PC-9 (cell line): Measurements from ENCODE around the gene KLHDC1. TPM values are rescaled to one million over a fixed set of nuclear protein-coding genes. Genes with fewer than 3 reads are reported as not detected.
"Not testable (repeated sequence)": the region's sequence is repeated elsewhere in the genome, so short reads cannot be mapped to it uniquely, and the experiment has no call there.

Source experiments
- BruUV-seq: library from RNA; stranded (reverse); fragments of 400-500 nt; replicated peaks from 2 replicates; lab custom pipeline; 2021; lab: Mats Ljungman, UMichigan
- CTCF ChIA-PET: fragments of 300-600 bp; sonication (Branson Sonifier 250); formaldehyde crosslinking; loops from one replicate; lab custom pipeline; 2022; ENCODE audit warnings: antibody characterized with exemption; lab: Charles Lee
- POLR2A ChIA-PET: fragments of 300-600 bp; sonication (Branson Sonifier 250); formaldehyde crosslinking; loops from one replicate; lab custom pipeline; 2022; ENCODE audit warnings: antibody characterized with exemption; ENCODE audit not compliant: unreplicated experiment; lab: Charles Lee
- DNase-seq, 2 experiments: peaks; one replicate each; pipeline versions ENCODE4 v3.0.0 to v3.0.0-alpha.2; 2015 to 2022; ENCODE audit warnings: mixed read lengths in 1 of 2
- H2AFZ ChIP-seq: fragments of 200-600 bp; sonication (generic); 2 replicates; pipeline ENCODE4 v1.8.1; 2017; ENCODE audit warnings: antibody characterized with exemption
- H3F3A ChIP-seq: fragments of 200-600 bp; sonication (generic); 2 replicates; pipeline ENCODE4 v1.8.1; 2017; ENCODE audit warnings: antibody characterized with exemption, mild to moderate bottlenecking, low read depth; ENCODE audit not compliant: insufficient read depth
- H3K27ac ChIP-seq: fragments of 200-600 bp; sonication (generic); 2 replicates; pipeline ENCODE4 v1.6.1; 2016; ENCODE audit warnings: mixed run types
- H3K27me3 ChIP-seq: fragments of 200-600 bp; sonication (generic); 2 replicates; pipeline ENCODE4 v1.6.1; 2016; ENCODE audit warnings: low read depth, mixed run types; ENCODE audit not compliant: insufficient read depth
- H3K36me3 ChIP-seq: fragments of 200-600 bp; sonication (generic); 2 replicates; pipeline ENCODE4 v1.6.1; 2016; ENCODE audit warnings: low read depth, mixed run types
- H3K4me1 ChIP-seq: fragments of 200-600 bp; sonication (generic); replicated peaks from 2 replicates; pipeline ENCODE4 v1.6.1; 2016; ENCODE audit warnings: mixed run types; ENCODE audit not compliant: insufficient read depth
- H3K4me2 ChIP-seq: fragments of 200-600 bp; sonication (generic); 2 replicates; pipeline ENCODE4 v1.6.1; 2017; ENCODE audit warnings: mixed run types
- H3K4me3 ChIP-seq: fragments of 200-600 bp; sonication (generic); 2 replicates; pipeline ENCODE4 v1.6.1; 2016; ENCODE audit warnings: mixed run types
- H3K79me2 ChIP-seq: fragments of 200-600 bp; sonication (generic); 2 replicates; pipeline ENCODE4 v1.6.1; 2017; ENCODE audit warnings: low read depth, mixed run types
- H3K9me2 ChIP-seq: fragments of 200-600 bp; sonication (generic); 2 replicates; pipeline ENCODE4 v1.8.1; 2017; ENCODE audit warnings: mild to moderate bottlenecking; ENCODE audit not compliant: insufficient read depth
- H3K9me3 ChIP-seq: fragments of 200-600 bp; sonication (generic); 2 replicates; pipeline ENCODE4 v1.8.1; 2016; ENCODE audit warnings: low read depth; ENCODE audit not compliant: insufficient read depth
- H4K20me1 ChIP-seq: fragments of 200-600 bp; sonication (generic); 2 replicates; pipeline ENCODE4 v1.8.1; 2017; ENCODE audit not compliant: insufficient read depth
- EZH2 ChIP-seq: fragments of 200-600 bp; sonication (generic); IDR thresholded peaks from 2 replicates; pipeline ENCODE4 v1.8.0; 2017; ENCODE audit warnings: antibody characterized with exemption, low read depth
- intact Hi-C: fragments of 100-400 bp; cut with micrococcal nuclease; formaldehyde crosslinking; loops from one replicate; pipeline ENCODE4 v1.10.0; 2022; ENCODE audit not compliant: unreplicated experiment
- total RNA-seq: library from RNA; stranded (reverse); gene quantifications from 2 replicates; pipeline ENCODE4 v1.2.3, GENCODE V29; 2021
- TF ChIP-seq, protein P1 (sequence below): fragments of 200-600 bp; sonication (generic); conservative IDR thresholded peaks from 2 replicates; pipeline ENCODE4 v1.6.1; 2017; ENCODE audit warnings: mixed run types, antibody characterized with exemption, mild to moderate bottlenecking, moderate library complexity

The KLHDC1 gene
- total RNA-seq, 1 experiment from 2014 or later: 1.2 TPM

- peaks cover 49% of the 10 kb centered on the region for H3F3A ChIP-seq
- peaks cover 36% of the 10 kb centered on the region for H3K4me1 ChIP-seq
- POLR2A ChIA-PET: interaction anchor here (0.7 to 1.1 kb wide), 3 partner anchors 150 to 415 kb away, joined by 4 to 6 read pairs (median 5); partner anchors contain the start of gene RPL36AL
- H3K9me2 ChIP-seq: no peaks in the 10 kb centered on the region
- peak; percentile 35 to 84 for DNase-seq
- TF ChIP-seq, protein P1, sequence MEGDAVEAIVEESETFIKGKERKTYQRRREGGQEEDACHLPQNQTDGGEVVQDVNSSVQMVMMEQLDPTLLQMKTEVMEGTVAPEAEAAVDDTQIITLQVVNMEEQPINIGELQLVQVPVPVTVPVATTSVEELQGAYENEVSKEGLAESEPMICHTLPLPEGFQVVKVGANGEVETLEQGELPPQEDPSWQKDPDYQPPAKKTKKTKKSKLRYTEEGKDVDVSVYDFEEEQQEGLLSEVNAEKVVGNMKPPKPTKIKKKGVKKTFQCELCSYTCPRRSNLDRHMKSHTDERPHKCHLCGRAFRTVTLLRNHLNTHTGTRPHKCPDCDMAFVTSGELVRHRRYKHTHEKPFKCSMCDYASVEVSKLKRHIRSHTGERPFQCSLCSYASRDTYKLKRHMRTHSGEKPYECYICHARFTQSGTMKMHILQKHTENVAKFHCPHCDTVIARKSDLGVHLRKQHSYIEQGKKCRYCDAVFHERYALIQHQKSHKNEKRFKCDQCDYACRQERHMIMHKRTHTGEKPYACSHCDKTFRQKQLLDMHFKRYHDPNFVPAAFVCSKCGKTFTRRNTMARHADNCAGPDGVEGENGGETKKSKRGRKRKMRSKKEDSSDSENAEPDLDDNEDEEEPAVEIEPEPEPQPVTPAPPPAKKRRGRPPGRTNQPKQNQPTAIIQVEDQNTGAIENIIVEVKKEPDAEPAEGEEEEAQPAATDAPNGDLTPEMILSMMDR: no peak
- TF ChIP-seq EZH2: no peak
- peak overlapping the region; percentile 84 for H3K27ac ChIP-seq
- H4K20me1 ChIP-seq: peaks cover 11% of the 10 kb centered on the region; the same call in 1 of the 2 replicates
- H2AFZ ChIP-seq: no peak overlapping the region
- peak overlapping the region; percentile 84 for H3K4me2 ChIP-seq
- CTCF ChIA-PET: no interaction called here
- no peaks in the 10 kb centered on the region for H3K9me3 ChIP-seq
- H3K4me3 ChIP-seq: peak overlapping the region; percentile 100; the same call in 1 of the 2 replicates
- BruUV-seq: no TSS peak
- no peaks in the 10 kb centered on the region for H3K27me3 ChIP-seq
- peaks cover 46% of the 10 kb centered on the region for H3K79me2 ChIP-seq
- intact Hi-C loops: no loop called here
- H3K36me3 ChIP-seq: peaks cover 21% of the 10 kb centered on the region
Measured at GRCh38 chr14:49770212-49770817, 77.4 kb downstream of the KLHDC1 start.

GRCh38 chr14:49771691-49772090 lies 78.8 kb downstream of the KLHDC1 start:
- H3K9me2 ChIP-seq, DNase-seq, intact Hi-C loops, H3K27ac ChIP-seq, H3K9me3 ChIP-seq, H3K27me3 ChIP-seq, H2AFZ ChIP-seq, H3K4me3 ChIP-seq, BruUV-seq: not testable (repeated sequence)
- H3K79me2 ChIP-seq: peaks cover 46% of the 10 kb centered on the region
- H3F3A ChIP-seq: peaks cover 56% of the 10 kb centered on the region
- H3K36me3 ChIP-seq: peaks cover 21% of the 10 kb centered on the region
- H3K4me2 ChIP-seq: peak overlapping the region; percentile 84
- CTCF ChIA-PET: interaction anchor here (0.6 kb wide), 1 partner anchor 340 kb away, joined by 6 read pairs; no protein-coding TSS in a partner anchor
- POLR2A ChIA-PET: interaction anchor here (0.7 kb wide), 1 partner anchor 90 kb away, joined by 6 read pairs; no protein-coding TSS in a partner anchor
- peaks cover 34% of the 10 kb centered on the region for H3K4me1 ChIP-seq
- H4K20me1 ChIP-seq: peaks cover 11% of the 10 kb centered on the region; the same call in 1 of the 2 replicates

DNA sequence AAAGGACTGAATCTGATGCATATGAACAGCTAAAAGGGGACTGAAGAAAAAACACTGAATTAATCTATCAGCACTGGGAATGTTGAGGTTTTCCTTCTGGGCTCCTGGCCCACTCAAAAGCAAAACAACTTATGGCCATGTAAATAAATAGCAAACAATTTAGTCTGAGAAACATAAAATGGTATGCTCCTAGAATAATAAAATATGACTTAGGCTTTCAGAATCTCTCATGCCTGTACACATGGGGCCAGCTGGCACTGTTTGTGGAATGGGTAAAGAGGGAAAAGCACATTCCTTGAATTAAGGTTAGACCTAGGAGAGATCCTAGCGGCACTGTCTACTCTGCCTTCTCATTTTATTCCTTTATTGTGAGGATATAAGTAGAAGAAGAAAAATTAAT lies 81.2 kb downstream of the KLHDC1 start:
- intact Hi-C loops: no loop called here

More for the DNA sequence above, 81.2 kb downstream of the KLHDC1 start:
- no peak overlapping the region for H3K4me3 ChIP-seq
- no peaks in the 10 kb centered on the region for H3K9me2 ChIP-seq
- POLR2A ChIA-PET: interaction anchor here (0.5 to 0.6 kb wide), 2 partner anchors 79 to 89 kb away, joined by 3 read pairs; no protein-coding TSS in a partner anchor
- CTCF ChIA-PET: interaction anchor here (0.6 to 1.5 kb wide), 2 partner anchors 55 to 140 kb away, joined by 3 to 5 read pairs; no protein-coding TSS in a partner anchor
- no peak overlapping the region for H3K4me2 ChIP-seq
- peaks cover 41% of the 10 kb centered on the region for H3F3A ChIP-seq
- no TSS peak for BruUV-seq
- no peaks in the 10 kb centered on the region for H3K27me3 ChIP-seq
- H4K20me1 ChIP-seq: peaks cover 11% of the 10 kb centered on the region; the same call in 1 of the 2 replicates
- peaks cover 31% of the 10 kb centered on the region for H3K36me3 ChIP-seq
- no peak for DNase-seq
- H3K27ac ChIP-seq: no peak overlapping the region
- no peak for TF ChIP-seq EZH2
- TF ChIP-seq, protein P1: no peak
- no peaks in the 10 kb centered on the region for H3K9me3 ChIP-seq
- peaks cover 29% of the 10 kb centered on the region for H3K4me1 ChIP-seq
- no peak overlapping the region for H2AFZ ChIP-seq
- H3K79me2 ChIP-seq: peaks cover 36% of the 10 kb centered on the region
